GM12875 (cell line): ENCODE measurements around the gene BCO1.

Experiments used
- H3K4me3 ChIP-seq: one replicate; pipeline ENCODE4 v1.5.1; 2011; ENCODE audit warnings: low read depth, low read length, control low read depth
- TF ChIP-seq, protein P1 (sequence below): IDR thresholded peaks from 2 replicates; pipeline ENCODE4 v1.5.1; 2011; ENCODE audit warnings: low read depth, mild to moderate bottlenecking, control low read depth, inconsistent platforms, low read length, moderate library complexity, borderline replicate concordance; ENCODE audit not compliant: insufficient read depth

The BCO1 gene

GRCh38 chr16:81263470-81264220, 25.2 kb downstream of the BCO1 start:
- H3K4me3 ChIP-seq = no peak overlapping the region
- TF ChIP-seq, protein P1, sequence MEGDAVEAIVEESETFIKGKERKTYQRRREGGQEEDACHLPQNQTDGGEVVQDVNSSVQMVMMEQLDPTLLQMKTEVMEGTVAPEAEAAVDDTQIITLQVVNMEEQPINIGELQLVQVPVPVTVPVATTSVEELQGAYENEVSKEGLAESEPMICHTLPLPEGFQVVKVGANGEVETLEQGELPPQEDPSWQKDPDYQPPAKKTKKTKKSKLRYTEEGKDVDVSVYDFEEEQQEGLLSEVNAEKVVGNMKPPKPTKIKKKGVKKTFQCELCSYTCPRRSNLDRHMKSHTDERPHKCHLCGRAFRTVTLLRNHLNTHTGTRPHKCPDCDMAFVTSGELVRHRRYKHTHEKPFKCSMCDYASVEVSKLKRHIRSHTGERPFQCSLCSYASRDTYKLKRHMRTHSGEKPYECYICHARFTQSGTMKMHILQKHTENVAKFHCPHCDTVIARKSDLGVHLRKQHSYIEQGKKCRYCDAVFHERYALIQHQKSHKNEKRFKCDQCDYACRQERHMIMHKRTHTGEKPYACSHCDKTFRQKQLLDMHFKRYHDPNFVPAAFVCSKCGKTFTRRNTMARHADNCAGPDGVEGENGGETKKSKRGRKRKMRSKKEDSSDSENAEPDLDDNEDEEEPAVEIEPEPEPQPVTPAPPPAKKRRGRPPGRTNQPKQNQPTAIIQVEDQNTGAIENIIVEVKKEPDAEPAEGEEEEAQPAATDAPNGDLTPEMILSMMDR = no peak

GRCh38 chr16:81264386-81264785, 25.9 kb downstream of the BCO1 start:
- no peak overlapping the region for H3K4me3 ChIP-seq

GRCh38 chr16:81265052-81265451, 26.6 kb downstream of the BCO1 start:
- TF ChIP-seq, protein P1 = no peak
- H3K4me3 ChIP-seq = no peak overlapping the region

More at GRCh38 chr16:81264386-81264785, 25.9 kb downstream of the BCO1 start:
- TF ChIP-seq, protein P1 = no peak

- no peak overlapping the region for H3K4me3 ChIP-seq
Observed at GRCh38 chr16:81265658-81266451, 27.4 kb downstream of the BCO1 start.

GRCh38 chr16:81266680-81267095, 28.2 kb downstream of the BCO1 start:
- H3K4me3 ChIP-seq = no peak overlapping the region
- TF ChIP-seq, protein P1 = no peak

More at GRCh38 chr16:81265658-81266451, 27.4 kb downstream of the BCO1 start:
- TF ChIP-seq, protein P1 = no peak

GRCh38 chr16:81268509-81268908, 30.0 kb downstream of the BCO1 start:
- TF ChIP-seq, protein P1 = no peak
- H3K4me3 ChIP-seq = no peak overlapping the region
